LoVo (cell line): ENCODE measurements around the gene BCAS3.
"Not testable (repeated sequence)": the region's sequence is repeated elsewhere in the genome, so short reads cannot be mapped to it uniquely, and the experiment has no call there.

ENCODE experiments used
- DNase-seq: peaks from one replicate; pipeline ENCODE4 v3.0.0-alpha.2; 2016; ENCODE audit warnings: low spot score

Gene BCAS3

DNA sequence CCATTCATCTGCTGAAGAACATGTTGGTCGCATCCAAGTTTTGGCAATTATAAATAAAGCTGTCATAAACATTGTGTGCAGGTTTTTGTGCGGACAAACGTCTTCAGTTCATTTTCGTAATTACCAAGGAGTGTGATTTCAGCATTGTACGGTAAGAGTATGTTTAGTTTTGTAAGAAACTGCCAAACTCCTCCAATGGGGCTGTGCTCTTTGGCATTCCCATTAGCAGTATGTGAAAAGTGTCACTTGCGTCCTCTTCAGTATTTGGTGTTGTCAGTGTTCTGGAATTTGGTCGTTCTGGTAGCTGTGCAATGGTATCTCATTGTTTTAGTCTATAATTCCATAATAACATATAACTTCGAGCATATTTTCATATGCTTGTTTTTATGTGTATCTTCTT lies 120.9 kb downstream of the BCAS3 start:
- no peak for DNase-seq

GRCh38 chr17:60802377-60802776 lies 124.7 kb downstream of the BCAS3 start:
- DNase-seq: no peak

GRCh38 chr17:60803059-60803458 lies 125.4 kb downstream of the BCAS3 start:
- DNase-seq: no peak

GRCh38 chr17:60804831-60805230 lies 127.2 kb downstream of the BCAS3 start:
- DNase-seq: no peak

GRCh38 chr17:60809421-60809820 lies 131.8 kb downstream of the BCAS3 start:
- DNase-seq: no peak

- not testable (repeated sequence) for DNase-seq
These were observed 137.3 kb downstream of the BCAS3 start for GRCh38 chr17:60814941-60815340.

- DNase-seq: no peak
These were observed 139.5 kb downstream of the BCAS3 start for GRCh38 chr17:60817192-60817591.

DNA sequence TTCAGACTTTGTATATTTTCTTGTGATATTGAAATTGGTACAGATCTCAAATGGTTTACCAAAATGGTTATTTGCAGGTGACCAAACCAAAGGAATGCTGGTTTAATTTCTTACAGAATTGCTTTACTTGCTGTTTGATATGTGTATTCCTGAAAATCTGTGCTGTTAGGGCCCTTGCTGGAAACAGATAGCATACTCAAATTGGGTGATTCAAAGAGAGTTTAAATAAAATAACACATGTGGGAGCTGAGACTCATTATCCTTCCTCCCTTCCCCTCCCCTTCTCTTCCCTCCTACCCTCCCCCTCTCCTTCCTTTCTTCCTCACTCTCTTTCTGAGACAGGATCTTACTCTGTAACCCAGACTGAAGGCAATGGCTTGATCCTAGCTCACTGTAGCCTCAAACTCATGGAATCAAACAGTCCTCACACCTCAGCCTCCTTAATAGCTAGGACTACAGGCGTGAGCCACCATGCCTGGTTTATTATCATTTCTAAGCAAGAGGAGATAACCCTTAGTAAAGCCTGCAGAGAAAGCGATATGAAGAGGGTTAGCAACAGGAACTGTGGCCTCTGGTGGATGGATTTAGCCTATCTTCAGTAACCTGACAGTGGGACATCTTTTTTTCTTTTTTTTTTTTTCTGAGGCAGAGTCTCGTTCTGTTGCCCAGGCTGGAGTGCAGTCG lies 141.9 kb downstream of the BCAS3 start:
- DNase-seq: no peak

GRCh38 chr17:60823515-60823914 lies 145.9 kb downstream of the BCAS3 start:
- no peak for DNase-seq

- no peak for DNase-seq
These were observed 147.7 kb downstream of the BCAS3 start for GRCh38 chr17:60825351-60825750.

- DNase-seq: no peak
These were observed 150.3 kb downstream of the BCAS3 start for GRCh38 chr17:60827943-60828342.

- DNase-seq: no peak
These were observed 154.5 kb downstream of the BCAS3 start for GRCh38 chr17:60832151-60832585.

- no peak for DNase-seq
These were observed 155.0 kb downstream of the BCAS3 start for GRCh38 chr17:60832631-60833030.

DNA sequence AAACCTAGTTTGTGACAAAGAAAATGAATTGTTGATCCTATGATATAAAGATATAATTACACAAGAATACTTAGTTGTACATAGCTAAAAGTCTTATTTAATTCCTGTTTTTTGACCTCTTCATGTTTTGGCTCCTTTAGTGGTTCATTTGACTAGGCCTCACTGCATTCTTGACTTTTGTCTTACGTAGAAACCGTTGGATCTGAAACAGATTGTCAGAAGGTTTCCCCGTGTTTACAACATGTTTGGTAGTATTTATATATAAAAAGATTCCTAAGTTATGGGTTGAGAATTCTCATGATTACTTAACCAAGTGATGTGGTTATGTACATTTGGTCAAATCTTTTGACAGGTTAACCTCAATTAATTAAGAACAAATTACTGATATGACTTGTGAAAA lies 162.8 kb downstream of the BCAS3 start:
- DNase-seq: no peak

DNA sequence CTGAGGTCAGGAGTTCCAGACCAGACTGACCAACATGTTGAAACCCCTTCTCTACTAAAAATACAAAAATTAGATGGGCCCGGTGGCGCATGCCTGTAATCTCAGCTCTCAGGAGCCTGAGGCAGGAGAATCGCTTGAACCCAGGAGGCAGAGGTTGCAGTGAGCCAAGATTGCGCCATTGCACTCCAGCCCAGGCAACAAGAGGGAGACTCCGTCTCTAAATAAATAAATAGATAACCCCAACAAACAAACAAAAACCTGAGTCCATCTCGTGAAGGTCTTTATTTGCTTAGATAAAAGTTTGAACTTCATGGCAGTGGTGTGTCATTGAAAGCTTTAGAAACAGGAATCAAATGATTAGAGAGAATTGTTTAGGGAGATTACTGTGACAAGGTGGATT lies 167.4 kb downstream of the BCAS3 start:
- DNase-seq: no peak

- no peak for DNase-seq
These were observed 168.5 kb downstream of the BCAS3 start for GRCh38 chr17:60846175-60846574.

DNA sequence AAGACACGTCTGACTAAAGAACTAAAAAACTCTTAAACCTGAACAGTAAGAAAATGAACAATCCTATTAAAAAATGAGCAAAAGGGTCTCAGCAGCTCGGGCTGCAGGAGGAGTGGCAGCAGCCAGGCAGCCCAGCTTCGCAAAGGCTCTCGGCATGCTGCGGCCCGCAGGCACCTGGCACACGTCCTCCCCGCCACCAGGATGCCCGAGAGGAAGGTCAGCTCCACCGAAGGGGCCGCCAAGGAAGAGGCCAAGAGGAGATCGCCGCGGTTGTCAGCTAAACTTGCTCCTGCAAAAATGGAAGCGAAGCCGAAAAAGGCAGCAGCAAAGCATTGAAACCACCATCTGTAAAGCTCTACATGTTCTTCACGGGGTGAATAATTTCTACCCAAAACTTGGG lies 173.5 kb downstream of the BCAS3 start:
- no peak for DNase-seq

DNA sequence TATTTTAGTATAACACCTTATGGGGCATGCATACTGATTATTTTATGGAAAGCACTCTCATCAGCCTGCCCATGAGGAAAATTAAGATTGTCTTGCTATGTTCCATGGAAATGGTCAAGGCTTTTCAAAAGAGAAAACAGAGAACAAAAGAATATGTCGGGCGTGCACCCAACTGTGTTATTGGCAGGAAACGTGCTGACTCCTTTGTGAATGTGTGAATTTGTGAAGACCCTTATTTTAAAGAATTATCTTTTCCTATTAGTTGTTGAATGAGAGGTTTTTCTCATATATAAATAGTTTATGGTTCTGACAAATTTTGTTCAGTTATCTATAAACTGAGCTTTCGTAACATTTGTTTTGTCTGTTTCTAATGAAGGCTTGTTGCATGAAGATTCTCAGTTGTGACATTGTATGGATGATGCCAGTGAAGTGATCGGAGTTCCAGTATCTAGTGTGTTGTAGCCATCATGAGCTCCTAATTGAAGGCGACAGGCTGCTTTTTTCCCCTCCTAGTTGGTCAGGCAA lies 180.0 kb downstream of the BCAS3 start:
- DNase-seq: no peak

- no peak for DNase-seq
These were observed 184.8 kb downstream of the BCAS3 start for GRCh38 chr17:60862482-60862881.

DNA sequence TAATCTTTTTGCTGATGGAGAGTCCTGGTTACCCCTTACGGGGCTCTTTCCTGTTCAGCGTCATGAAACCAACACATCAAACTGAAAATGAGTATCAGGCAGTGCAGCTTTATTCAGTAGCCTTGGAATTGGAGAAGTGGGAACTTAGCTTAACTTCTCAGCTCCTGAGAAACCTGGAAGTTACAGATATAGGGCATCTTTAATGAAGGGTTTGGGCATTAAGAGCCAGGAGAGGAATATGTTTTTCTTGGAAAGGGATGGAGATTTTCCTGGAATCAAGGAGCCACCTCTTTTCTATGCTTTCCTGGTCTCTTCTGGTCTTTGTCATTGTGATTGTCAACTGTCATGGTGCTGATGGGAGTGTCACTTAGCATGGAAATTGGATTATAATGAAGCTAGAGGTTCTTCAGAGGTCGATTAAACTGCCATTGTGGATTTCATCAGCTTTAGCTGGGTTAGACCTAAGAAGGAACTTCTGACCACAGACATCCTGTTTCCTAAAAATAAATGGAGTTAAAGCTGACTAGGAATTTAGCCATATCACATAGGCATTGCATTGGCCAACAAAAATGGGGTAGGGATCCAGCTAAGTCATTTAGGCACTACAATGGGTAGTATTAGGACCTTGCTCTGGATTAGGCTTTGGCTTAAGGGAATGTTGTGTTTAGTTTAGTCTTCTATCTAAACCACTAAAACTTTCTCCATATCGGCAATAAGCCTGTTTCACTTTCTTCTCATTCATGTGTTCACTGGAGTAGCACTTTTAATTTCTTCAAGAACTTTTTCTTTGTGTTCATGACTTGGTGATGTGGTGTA lies 186.4 kb downstream of the BCAS3 start:
- no peak for DNase-seq

DNA sequence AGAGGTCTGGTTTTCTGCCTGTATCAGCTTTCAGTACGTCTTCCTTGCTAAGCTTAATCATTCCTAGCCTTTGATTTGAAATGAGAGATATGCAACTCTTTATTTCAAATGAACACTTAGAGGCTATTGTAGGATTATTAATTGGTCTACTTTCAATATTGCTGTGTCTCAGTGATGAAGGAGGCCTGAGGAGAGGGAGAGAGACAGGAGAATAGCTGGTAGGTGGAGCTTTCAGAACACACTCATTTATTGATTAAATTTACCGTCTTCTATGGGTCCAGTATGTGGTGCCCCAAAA lies 187.0 kb downstream of the BCAS3 start:
- no peak for DNase-seq

DNA sequence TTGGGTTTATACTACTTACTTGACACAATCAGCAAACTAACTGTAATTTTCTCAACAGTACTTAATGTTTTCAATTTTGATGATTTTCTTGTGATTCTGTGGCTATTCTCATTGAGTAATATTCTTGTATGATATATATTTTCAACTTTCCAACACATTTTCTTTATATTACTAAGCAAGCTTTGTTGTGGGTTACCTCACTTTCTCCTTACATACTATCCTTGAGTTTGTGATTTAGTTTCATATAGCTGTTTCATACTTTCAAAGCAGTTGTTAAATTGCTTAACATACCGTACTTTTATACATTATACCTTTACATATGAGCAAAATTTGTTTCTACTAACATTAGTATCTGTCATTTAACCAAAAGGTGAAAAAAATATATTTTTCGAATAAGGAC lies 197.1 kb downstream of the BCAS3 start:
- no peak for DNase-seq
